ENCODE data around the gene VN1R5.

Gene VN1R5

DNA sequence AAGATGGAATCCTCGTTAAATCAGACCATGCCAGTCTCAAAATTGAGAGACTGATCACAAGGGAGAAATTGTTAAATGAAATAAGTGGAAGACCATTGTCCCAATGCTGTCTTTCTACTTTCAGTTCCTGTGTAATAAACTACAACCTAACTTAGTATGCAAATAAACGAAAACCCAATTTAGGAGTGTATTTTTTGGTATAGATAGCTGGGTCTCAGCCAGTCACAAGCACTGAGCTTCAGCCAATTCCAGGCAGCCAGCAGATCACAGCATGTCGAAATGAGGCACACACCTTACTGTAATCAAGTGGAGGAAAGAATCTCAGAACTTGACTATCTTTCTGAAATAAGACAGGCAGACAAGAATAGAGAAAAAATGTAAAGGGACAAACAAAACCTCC, 33.0 kb upstream of the VN1R5 start:
- Histone ChIP-seq H3K9me3 (ENCODE audit: control insufficient read depth in 2 of 2, low read length in 2 of 2) (no peaks in the 10 kb centered on the region), H3K27ac (ENCODE audit: low read length) (no peak overlapping the region), H3K36me3 (ENCODE audit: control insufficient read depth in 2 of 2, insufficient read depth in 2 of 2, low read length in 2 of 2) (no peaks in the 10 kb centered on the region), H3K27me3 (ENCODE audit: control insufficient read depth in 1 of 2, insufficient read depth in 2 of 2, low read length in 2 of 2) (no peaks in the 10 kb centered on the region), H3K4me3 (ENCODE audit: low read length in 2 of 2) (no peak overlapping the region), H3K9ac (ENCODE audit: low read length in 2 of 2) (no peak overlapping the region), H3K4me1 (ENCODE audit: control insufficient read depth, insufficient read depth, low read length) (no peaks in the 10 kb centered on the region)

GRCh38 chr1:247224822-247225221, 31.1 kb upstream of the VN1R5 start:
- H3K9me3 ChIP-seq (ENCODE audit: control insufficient read depth in 2 of 2, low read length in 2 of 2) = peaks cover 0 to 2% of the 10 kb centered on the region in 2 donors
- no peaks in the 10 kb centered on the region for H3K27me3 ChIP-seq (ENCODE audit: control insufficient read depth in 1 of 2, insufficient read depth in 2 of 2, low read length in 2 of 2)
- H3K36me3 ChIP-seq (ENCODE audit: control insufficient read depth in 2 of 2, insufficient read depth in 2 of 2, low read length in 2 of 2) = no peaks in the 10 kb centered on the region
- H3K4me1 ChIP-seq (ENCODE audit: control insufficient read depth, insufficient read depth, low read length) = no peaks in the 10 kb centered on the region
- no peak overlapping the region for H3K4me3 ChIP-seq (ENCODE audit: low read length in 2 of 2)
- H3K27ac ChIP-seq (ENCODE audit: low read length) = no peak overlapping the region
- H3K9ac ChIP-seq (ENCODE audit: low read length in 2 of 2) = no peak overlapping the region

DNA sequence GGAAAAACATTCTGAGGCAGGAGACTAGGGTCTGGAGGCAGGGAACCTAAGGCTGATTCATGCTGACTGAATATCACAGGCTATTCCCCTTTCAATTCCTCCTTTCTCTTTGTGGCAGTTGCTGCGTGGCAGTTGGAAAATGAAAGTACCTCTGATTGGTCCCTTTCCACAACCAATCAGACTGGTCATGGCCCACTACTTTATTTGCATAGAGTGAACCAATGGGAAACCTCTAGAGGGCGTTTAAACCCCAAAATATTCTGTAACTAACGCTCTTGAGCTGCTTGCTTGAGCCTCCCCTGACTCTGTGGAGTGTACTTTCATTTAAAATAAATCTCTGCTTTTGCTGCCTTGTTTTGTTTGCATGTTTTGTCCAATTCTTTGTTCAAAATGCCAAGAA, 27.7 kb upstream of the VN1R5 start:
- no peaks in the 10 kb centered on the region for H3K4me1 ChIP-seq (ENCODE audit: control insufficient read depth, insufficient read depth, low read length)
- H3K9me3 ChIP-seq (ENCODE audit: control insufficient read depth in 2 of 2, low read length in 2 of 2) = peaks cover 0 to 3% of the 10 kb centered on the region in 2 donors
- H3K27me3 ChIP-seq (ENCODE audit: control insufficient read depth in 1 of 2, insufficient read depth in 2 of 2, low read length in 2 of 2) = no peaks in the 10 kb centered on the region
- H3K4me3 ChIP-seq (ENCODE audit: low read length in 2 of 2) = no peak overlapping the region
- no peak overlapping the region for H3K27ac ChIP-seq (ENCODE audit: low read length)
- no peaks in the 10 kb centered on the region for H3K36me3 ChIP-seq (ENCODE audit: control insufficient read depth in 2 of 2, insufficient read depth in 2 of 2, low read length in 2 of 2)
- H3K9ac ChIP-seq (ENCODE audit: low read length in 2 of 2) = no peak overlapping the region

- H3K36me3 ChIP-seq (ENCODE audit: control insufficient read depth in 2 of 2, insufficient read depth in 2 of 2, low read length in 2 of 2) = no peaks in the 10 kb centered on the region
- H3K9ac ChIP-seq (ENCODE audit: low read length in 2 of 2) = no peak overlapping the region
- H3K9me3 ChIP-seq (ENCODE audit: control insufficient read depth in 2 of 2, low read length in 2 of 2) = peaks cover 0 to 4% of the 10 kb centered on the region in 2 donors
- no peak overlapping the region for H3K27ac ChIP-seq (ENCODE audit: low read length)
- no peak overlapping the region for H3K4me3 ChIP-seq (ENCODE audit: low read length in 2 of 2)
- no peaks in the 10 kb centered on the region for H3K4me1 ChIP-seq (ENCODE audit: control insufficient read depth, insufficient read depth, low read length)
- H3K27me3 ChIP-seq (ENCODE audit: control insufficient read depth in 1 of 2, insufficient read depth in 2 of 2, low read length in 2 of 2) = no peaks in the 10 kb centered on the region
These were observed 14.2 kb upstream of the VN1R5 start for GRCh38 chr1:247241691-247242090.

GRCh38 chr1:247243524-247244137, 12.2 kb upstream of the VN1R5 start:
- Histone ChIP-seq H3K27me3 (ENCODE audit: control insufficient read depth in 1 of 2, insufficient read depth in 2 of 2, low read length in 2 of 2) (no peaks in the 10 kb centered on the region), H3K4me1 (ENCODE audit: control insufficient read depth, insufficient read depth, low read length) (no peaks in the 10 kb centered on the region), H3K27ac (ENCODE audit: low read length) (no peak overlapping the region), H3K9ac (ENCODE audit: low read length in 2 of 2) (no peak overlapping the region), H3K9me3 (ENCODE audit: control insufficient read depth in 2 of 2, low read length in 2 of 2) (peaks cover 0 to under 1% of the 10 kb centered on the region in 2 donors), H3K36me3 (ENCODE audit: control insufficient read depth in 2 of 2, insufficient read depth in 2 of 2, low read length in 2 of 2) (no peaks in the 10 kb centered on the region), H3K4me3 (ENCODE audit: low read length in 2 of 2) (no peak overlapping the region)

DNA sequence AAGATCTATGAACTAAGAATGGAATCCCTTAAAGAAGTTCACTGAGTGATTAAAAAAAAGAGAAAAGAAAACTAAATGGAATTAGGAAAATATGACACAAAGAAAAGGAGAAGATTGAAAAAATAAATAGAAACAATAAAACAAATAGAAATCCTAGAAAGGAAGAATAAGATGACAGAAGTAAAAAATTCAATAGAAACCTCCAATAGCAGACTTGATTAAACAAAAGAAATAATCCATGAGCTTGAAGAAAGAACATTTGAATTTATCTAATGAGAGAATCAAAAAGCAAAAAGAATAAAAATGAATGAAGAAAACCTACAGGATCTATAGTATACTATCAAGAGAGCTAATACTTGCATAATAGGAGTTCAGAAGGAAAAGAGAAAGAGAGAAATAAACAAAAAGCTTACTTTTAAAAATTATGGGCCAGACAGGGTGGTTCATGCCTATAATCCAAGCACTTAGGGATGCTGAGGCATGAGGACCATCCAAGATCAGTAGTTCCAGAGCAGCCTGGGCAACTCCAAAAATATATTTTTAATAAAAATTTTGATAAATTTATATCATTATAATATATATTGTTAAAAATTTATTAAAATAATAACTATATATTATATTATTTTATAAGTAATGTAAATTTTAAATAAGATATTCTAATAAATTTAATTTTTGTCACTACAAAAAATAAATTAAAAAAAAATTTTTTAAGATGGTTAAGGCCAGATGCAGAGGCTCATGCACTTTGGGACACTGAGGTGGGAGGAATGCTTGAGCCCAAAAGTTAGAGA, 9.4 kb upstream of the VN1R5 start:
- Histone ChIP-seq H3K27ac (ENCODE audit: low read length) (no peak overlapping the region), H3K9me3 (ENCODE audit: control insufficient read depth in 2 of 2, low read length in 2 of 2) (no peaks in the 10 kb centered on the region), H3K27me3 (ENCODE audit: control insufficient read depth in 1 of 2, insufficient read depth in 2 of 2, low read length in 2 of 2) (no peaks in the 10 kb centered on the region), H3K4me3 (ENCODE audit: low read length in 2 of 2) (no peak overlapping the region), H3K36me3 (ENCODE audit: control insufficient read depth in 2 of 2, insufficient read depth in 2 of 2, low read length in 2 of 2) (no peaks in the 10 kb centered on the region), H3K9ac (ENCODE audit: low read length in 2 of 2) (no peak overlapping the region), H3K4me1 (ENCODE audit: control insufficient read depth, insufficient read depth, low read length) (no peaks in the 10 kb centered on the region)

- Histone ChIP-seq H3K36me3 (ENCODE audit: control insufficient read depth in 2 of 2, insufficient read depth in 2 of 2, low read length in 2 of 2) (no peaks in the 10 kb centered on the region), H3K4me3 (ENCODE audit: low read length in 2 of 2) (no peak overlapping the region), H3K27ac (ENCODE audit: low read length) (no peak overlapping the region), H3K4me1 (ENCODE audit: control insufficient read depth, insufficient read depth, low read length) (no peaks in the 10 kb centered on the region), H3K9ac (ENCODE audit: low read length in 2 of 2) (no peak overlapping the region), H3K9me3 (ENCODE audit: control insufficient read depth in 2 of 2, low read length in 2 of 2) (no peaks in the 10 kb centered on the region), H3K27me3 (ENCODE audit: control insufficient read depth in 1 of 2, insufficient read depth in 2 of 2, low read length in 2 of 2) (no peaks in the 10 kb centered on the region)
These were observed 8.3 kb upstream of the VN1R5 start for GRCh38 chr1:247247568-247247967.

DNA sequence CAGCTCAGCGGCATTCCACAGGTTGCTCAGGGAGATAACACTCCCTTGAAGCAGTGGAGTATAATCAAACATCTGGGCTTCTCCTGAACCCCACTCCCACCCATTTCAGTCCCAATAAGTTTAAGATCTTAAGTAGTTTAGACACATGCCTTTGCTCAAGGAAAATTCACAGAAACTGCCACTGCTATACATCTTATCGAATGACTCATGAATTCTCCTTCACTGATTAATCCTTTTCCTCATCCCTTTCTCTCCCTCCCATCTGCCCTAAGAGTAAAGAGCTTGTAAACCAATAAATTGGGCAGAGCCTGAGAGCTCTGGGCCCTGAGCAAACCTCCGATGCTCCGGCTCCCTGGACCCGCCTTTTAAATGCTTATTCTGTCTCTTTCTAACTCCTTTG, 10.2 kb downstream of the VN1R5 start:
- no peak overlapping the region for H3K27ac ChIP-seq (ENCODE audit: low read length)
- no peak overlapping the region for H3K4me3 ChIP-seq (ENCODE audit: low read length in 2 of 2)
- H3K27me3 ChIP-seq (ENCODE audit: control insufficient read depth in 1 of 2, insufficient read depth in 2 of 2, low read length in 2 of 2) = no peaks in the 10 kb centered on the region
- H3K4me1 ChIP-seq (ENCODE audit: control insufficient read depth, insufficient read depth, low read length) = no peaks in the 10 kb centered on the region
- H3K9me3 ChIP-seq (ENCODE audit: control insufficient read depth in 2 of 2, low read length in 2 of 2) = peaks cover 0 to 6% of the 10 kb centered on the region in 2 donors
- H3K36me3 ChIP-seq (ENCODE audit: control insufficient read depth in 2 of 2, insufficient read depth in 2 of 2, low read length in 2 of 2) = no peaks in the 10 kb centered on the region
- no peak overlapping the region for H3K9ac ChIP-seq (ENCODE audit: low read length in 2 of 2)

- no peaks in the 10 kb centered on the region for H3K27me3 ChIP-seq (ENCODE audit: control insufficient read depth in 1 of 2, insufficient read depth in 2 of 2, low read length in 2 of 2)
- no peaks in the 10 kb centered on the region for H3K36me3 ChIP-seq (ENCODE audit: control insufficient read depth in 2 of 2, insufficient read depth in 2 of 2, low read length in 2 of 2)
- no peaks in the 10 kb centered on the region for H3K4me1 ChIP-seq (ENCODE audit: control insufficient read depth, insufficient read depth, low read length)
- no peak overlapping the region for H3K9ac ChIP-seq (ENCODE audit: low read length in 2 of 2)
- H3K4me3 ChIP-seq (ENCODE audit: low read length in 2 of 2) = no peak overlapping the region
- peaks cover 0 to 6% of the 10 kb centered on the region in 2 donors for H3K9me3 ChIP-seq (ENCODE audit: control insufficient read depth in 2 of 2, low read length in 2 of 2)
- H3K27ac ChIP-seq (ENCODE audit: low read length) = no peak overlapping the region
These were observed 12.6 kb downstream of the VN1R5 start for GRCh38 chr1:247268390-247269045.

DNA sequence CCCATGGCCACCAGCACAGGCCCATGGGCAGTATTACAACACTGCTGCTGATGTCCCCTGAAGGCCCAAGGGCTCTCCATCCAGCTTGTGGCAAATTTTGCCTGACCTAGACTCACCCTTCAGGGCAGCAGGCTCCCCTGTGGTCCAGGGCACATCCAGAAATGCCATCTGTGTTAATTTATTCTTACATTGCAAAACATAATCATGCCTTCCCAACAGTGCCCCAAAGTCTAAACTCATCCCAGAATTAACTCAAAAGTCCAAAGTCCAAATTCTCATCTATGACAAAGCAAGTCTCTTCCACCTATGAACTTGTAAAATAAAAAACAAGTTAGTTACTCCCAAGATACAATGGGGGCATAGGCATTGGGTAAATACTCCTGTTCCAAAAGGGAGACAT, 13.3 kb downstream of the VN1R5 start:
- Histone ChIP-seq H3K4me3 (ENCODE audit: low read length in 2 of 2) (no peak overlapping the region), H3K9ac (ENCODE audit: low read length in 2 of 2) (no peak overlapping the region), H3K9me3 (ENCODE audit: control insufficient read depth in 2 of 2, low read length in 2 of 2) (peaks cover 0 to 6% of the 10 kb centered on the region in 2 donors), H3K27ac (ENCODE audit: low read length) (no peak overlapping the region), H3K4me1 (ENCODE audit: control insufficient read depth, insufficient read depth, low read length) (no peaks in the 10 kb centered on the region), H3K36me3 (ENCODE audit: control insufficient read depth in 2 of 2, insufficient read depth in 2 of 2, low read length in 2 of 2) (no peaks in the 10 kb centered on the region), H3K27me3 (ENCODE audit: control insufficient read depth in 1 of 2, insufficient read depth in 2 of 2, low read length in 2 of 2) (no peaks in the 10 kb centered on the region)

DNA sequence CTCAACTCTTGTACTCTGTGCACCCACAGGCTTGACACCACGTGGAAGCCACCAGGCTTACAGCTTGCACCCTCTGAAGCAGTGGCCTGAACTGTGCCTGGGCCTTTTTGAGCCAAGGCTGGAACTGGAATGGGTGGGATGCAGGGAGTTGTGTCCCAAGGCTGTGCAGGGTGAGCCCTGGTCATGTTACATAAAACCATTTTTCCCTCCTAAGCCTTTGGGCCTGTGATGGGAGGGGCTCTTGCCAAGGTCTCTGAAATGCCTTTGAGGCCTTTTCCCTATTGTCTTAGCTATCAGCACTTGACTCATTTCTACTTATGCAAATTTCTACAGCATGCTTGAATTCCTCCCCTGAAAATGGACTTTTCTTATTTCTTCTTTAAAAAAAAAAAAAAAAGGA, 14.1 kb downstream of the VN1R5 start:
- H3K27ac ChIP-seq (ENCODE audit: low read length) = no peak overlapping the region
- no peaks in the 10 kb centered on the region for H3K4me1 ChIP-seq (ENCODE audit: control insufficient read depth, insufficient read depth, low read length)
- no peaks in the 10 kb centered on the region for H3K27me3 ChIP-seq (ENCODE audit: control insufficient read depth in 1 of 2, insufficient read depth in 2 of 2, low read length in 2 of 2)
- no peaks in the 10 kb centered on the region for H3K36me3 ChIP-seq (ENCODE audit: control insufficient read depth in 2 of 2, insufficient read depth in 2 of 2, low read length in 2 of 2)
- peaks cover 0 to 6% of the 10 kb centered on the region in 2 donors for H3K9me3 ChIP-seq (ENCODE audit: control insufficient read depth in 2 of 2, low read length in 2 of 2)
- H3K9ac ChIP-seq (ENCODE audit: low read length in 2 of 2) = no peak overlapping the region
- no peak overlapping the region for H3K4me3 ChIP-seq (ENCODE audit: low read length in 2 of 2)

Measured in stomach smooth muscle (tissue), 2 donors.